CD4-positive, alpha-beta T cell treated with Interleukin-4 for 4 hours (primary cell): Measurements from ENCODE around the gene CCDC120.

Experiments used
- DNase-seq: peaks from one replicate; pipeline ENCODE4 v3.0.0-alpha.2; 2020

CCDC120 gene

GRCh38 chrX:49061916-49062315, 3.1 kb downstream of the CCDC120 start:
- DNase-seq: no peak

- DNase-seq: no peak
Measured at GRCh38 chrX:49063715-49064114, 4.9 kb downstream of the CCDC120 start.

GRCh38 chrX:49064303-49064702, 5.5 kb downstream of the CCDC120 start:
- no peak for DNase-seq

GRCh38 chrX:49064735-49065134, 5.9 kb downstream of the CCDC120 start:
- DNase-seq: no peak

- no peak for DNase-seq
Measured at GRCh38 chrX:49066278-49066677, 7.5 kb downstream of the CCDC120 start.

- DNase-seq: no peak
Measured at GRCh38 chrX:49066690-49067089, 7.9 kb downstream of the CCDC120 start.

DNA sequence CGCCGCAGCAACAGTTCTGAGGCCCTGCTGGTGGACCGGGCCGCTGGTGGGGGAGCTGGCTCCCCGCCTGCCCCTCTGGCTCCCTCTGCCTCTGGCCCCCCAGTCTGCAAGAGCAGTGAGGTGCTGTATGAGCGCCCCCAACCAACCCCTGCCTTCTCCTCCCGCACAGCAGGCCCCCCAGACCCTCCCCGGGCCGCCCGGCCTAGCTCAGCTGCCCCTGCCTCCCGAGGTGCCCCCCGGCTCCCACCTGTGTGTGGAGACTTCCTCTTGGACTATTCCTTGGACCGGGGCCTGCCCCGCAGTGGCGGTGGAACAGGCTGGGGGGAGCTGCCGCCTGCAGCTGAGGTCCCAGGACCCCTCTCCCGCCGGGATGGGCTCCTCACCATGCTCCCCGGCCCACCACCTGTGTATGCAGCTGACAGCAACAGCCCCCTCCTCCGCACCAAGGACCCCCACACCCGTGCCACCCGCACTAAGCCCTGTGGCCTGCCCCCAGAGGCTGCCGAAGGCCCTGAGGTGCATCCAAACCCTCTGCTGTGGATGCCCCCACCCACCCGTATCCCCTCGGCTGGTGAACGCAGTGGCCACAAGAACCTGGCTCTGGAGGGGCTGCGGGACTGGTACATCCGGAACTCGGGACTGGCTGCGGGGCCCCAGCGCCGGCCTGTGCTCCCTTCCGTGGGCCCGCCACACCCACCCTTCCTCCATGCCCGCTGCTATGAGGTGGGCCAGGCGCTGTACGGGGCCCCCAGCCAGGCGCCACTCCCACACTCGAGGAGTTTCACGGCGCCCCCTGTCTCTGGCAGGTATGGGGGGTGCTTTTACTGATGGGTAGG, 8.7 kb downstream of the CCDC120 start:
- DNase-seq: no peak

GRCh38 chrX:49069038-49069437, 10.2 kb downstream of the CCDC120 start:
- no peak for DNase-seq

DNA sequence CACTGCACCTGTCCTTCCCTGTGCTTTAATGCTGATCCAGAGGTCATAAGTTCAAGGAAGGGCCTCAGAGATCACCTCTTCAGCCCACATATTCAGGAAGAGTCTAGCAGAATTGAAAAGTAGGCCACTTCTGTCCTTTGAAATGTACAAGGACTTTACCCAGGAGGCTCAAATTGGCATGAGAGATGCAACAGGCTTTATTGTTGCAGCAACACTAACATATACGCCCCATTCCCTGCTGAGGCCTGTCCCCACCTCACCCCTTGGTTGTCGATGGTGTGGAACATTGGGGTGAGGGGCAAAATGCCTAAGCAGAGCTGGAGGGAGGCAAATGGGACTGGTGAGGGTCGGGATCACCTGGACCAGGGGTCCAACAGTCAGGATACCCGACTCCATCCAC, 12.2 kb downstream of the CCDC120 start:
- DNase-seq: no peak

DNA sequence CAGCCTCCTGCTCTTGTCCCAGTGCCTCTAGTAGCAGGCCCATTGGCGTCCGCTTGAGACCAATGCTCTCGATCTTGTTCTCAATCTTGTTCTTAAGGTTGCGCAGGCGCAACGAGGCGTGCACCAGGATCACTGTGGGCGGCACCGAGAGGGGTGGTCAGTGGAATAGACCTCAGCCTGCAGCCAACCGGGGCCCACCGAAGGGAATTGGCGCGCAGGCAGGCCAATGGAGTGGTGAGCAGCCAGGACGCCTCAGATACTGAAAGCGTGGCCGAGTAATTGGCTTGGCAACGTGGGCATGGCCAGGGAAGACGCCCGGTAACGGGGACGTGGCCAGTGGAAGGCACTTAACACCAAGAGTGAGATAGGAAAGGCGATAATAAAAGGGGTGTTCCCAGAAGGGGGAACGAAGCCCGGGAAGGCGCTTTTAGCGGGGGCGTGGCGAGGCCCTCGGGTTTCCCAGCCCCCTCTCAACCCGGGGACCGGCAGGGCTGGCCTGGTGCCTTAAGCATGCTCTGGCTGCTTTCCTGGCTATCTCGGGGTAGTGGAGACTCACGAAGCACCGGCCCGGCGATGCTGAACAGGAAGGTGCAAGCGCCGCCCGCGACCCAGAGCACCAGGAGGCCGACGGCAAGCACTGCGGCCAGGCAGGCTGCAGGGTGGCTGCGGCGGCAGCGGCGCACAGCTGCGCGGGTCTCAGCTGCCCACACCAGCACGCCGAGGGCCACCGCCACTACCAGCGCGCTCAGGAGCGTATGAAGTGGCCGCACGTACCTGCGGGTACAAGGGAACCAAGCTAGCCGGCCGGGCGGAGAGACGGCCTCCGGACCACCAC, 13.3 kb downstream of the CCDC120 start:
- no peak for DNase-seq

GRCh38 chrX:49072712-49073095, 13.9 kb downstream of the CCDC120 start:
- DNase-seq: no peak

DNA sequence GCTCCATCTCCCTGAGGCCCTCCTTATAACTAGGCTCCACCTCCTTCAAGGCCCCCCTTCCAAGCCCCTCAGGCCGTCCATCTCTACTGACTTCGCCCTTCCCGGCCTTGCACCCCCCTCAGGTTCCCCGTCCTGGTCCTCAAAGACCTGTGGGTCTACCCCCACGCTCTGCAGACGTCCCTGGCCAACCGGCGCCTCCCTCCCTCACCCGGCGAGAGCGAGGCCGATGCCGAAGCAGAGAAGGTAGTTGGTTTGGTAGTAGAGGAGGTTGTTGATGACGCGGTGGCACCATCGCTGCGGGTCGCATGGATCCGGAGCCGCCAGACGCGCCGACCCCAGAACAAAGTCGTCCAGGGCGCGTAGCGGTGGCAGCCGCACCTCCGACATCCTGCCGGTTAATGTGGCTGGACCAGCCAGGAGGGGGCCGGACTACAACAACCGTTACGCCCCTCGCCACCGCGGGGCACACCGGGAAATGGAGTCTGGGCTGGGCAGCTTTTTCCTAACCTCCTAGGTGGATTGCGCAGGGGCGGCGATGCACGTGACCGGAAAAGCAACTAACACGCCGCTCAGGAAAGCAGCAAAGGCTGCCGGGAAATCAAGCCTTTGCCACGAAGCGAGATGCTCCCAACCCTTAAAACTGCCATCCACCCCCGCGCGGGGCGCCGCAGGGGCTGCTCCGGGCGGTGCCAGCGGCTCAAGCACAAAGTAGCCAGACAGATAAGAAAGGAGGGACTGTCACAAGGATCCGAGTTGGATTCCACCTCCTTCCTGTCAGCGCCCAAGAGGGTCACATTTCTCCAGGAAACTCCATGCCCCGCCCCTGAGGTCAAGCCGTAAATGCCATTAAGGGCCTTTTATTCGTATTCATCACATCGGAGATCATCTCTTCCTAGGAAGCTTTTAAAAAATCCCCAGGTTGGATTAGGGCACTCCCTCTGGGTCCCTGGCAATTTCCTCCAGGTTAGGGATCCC, 15.1 kb downstream of the CCDC120 start, which contains the start of gene PRAF2:
Gene PRAF2 (minus strand): TSS at position 402 of the 975 bp plus-strand sequence. CDS start 15 bp downstream, at position 387.
- DNase-seq: peak; percentile 93

- DNase-seq: no peak
Measured at GRCh38 chrX:49075347-49075746, 16.5 kb downstream of the CCDC120 start.

GRCh38 chrX:49077941-49078340, 19.1 kb downstream of the CCDC120 start:
- no peak for DNase-seq

DNA sequence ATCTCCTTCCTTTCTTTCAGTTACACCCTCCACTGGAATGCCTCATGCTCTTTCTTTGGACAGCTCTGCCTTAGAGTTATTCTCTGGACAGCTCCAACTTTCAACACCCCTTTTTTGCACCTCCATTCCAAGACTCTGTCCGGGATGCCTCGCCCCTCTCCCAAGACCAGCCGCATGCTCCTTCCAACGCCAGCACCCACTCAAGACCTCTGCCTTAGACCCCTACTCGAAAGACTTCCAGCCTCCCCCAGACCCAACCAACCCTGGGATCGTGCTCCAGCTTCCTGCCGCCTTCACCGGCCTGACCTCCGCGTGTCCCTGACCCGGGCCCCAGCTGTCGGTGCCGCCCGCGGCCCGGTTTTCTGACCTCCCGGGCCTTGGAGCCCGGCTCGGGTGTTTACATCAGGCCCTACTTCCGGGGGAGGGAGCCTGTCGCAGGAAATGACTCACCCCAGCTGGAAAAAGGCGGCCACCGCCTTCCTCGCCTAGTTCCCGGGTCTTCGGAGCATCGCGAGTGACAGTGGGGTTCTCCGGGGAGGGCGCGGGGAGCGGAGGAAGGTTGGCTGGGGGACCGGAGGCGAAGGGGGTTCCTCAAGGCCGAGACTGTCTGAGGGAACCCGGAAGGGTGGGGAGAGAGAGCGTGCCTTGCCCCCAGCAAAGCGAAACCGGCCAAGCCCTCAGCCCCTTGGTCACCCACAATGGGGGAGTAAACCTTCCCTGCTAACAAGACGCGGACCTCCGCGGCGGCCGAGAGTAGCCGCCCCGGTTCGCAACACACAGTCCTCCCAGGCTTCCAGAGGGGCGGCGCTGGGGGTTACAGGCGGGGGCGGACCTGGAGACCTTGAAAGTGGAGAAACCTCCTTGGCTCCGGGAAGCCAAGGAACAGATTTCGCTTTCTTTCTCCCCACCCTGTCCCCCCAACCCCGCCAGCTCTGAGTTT, 21.0 kb downstream of the CCDC120 start, which contains the start of gene WDR45:
Gene WDR45 (minus strand): TSS at position 399 of the 940 bp plus-strand sequence. CDS start 1,792 bp downstream, outside the sequence.
- DNase-seq: peak; percentile 81

DNA sequence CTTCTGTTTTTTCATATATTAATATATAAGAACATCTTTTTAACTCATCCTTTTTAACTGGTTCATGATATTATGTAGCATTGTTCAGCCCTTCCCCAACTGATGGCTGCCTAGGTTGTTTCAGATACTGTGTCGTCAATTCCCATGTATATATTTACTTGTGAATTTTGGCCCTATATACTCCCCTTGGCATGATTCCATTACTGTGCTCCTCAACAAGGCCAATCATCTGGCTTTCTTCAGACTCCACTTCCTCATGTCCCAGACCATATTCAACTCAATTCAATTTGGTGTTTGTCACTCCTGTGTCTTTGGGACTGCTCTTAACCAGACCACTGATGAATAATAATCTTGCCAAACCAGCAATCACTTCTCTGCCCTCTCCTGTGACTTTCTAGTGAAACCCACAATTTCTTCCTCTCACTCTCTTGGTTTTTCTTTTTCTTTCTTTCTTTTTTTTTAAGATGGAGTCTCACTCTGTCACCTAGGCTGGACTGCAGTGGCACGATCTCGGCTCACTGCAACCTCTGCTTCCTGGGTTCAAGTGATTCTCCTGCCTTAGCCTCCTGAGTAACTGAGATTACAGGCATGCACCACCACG, 23.6 kb downstream of the CCDC120 start:
- DNase-seq: no peak

DNA sequence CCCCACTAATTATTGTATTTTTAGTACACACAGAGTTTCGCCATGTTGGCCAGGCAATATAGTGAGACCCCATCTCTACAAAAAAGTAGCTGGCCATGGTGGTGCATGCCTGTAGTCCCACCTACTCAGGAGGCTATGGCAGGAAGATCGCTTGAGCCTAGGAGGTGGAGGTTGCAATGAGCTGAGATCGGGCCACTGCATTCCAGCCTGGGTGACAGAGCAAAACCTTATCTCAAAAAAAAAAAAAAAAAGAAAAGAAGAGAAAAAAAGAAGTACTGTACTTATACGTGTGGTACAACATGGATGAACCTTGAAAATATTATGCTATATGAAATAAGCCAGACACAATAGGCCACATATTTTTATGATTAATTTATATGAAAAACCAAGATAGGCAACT, 30.8 kb downstream of the CCDC120 start:
- no peak for DNase-seq

DNA sequence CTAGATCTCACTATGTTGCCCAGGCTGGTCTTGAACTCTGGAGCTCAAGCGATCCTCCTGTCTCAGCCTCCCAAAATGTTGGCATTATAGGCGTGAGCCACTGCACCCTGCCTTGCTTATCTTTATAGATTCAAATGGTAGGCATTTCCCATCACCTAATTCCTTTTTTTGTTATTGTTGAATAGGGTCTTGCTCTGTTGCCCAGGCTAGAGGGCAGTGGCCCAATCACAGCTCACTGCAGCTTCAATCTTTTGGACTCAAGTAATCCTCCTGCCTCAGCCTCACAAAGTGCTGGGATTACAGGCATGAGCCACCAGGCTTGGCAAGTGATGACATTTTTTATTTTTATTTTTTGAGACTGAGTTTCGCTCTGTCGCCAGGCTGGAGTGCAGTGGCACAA, 37.6 kb downstream of the CCDC120 start:
- DNase-seq: no peak

DNA sequence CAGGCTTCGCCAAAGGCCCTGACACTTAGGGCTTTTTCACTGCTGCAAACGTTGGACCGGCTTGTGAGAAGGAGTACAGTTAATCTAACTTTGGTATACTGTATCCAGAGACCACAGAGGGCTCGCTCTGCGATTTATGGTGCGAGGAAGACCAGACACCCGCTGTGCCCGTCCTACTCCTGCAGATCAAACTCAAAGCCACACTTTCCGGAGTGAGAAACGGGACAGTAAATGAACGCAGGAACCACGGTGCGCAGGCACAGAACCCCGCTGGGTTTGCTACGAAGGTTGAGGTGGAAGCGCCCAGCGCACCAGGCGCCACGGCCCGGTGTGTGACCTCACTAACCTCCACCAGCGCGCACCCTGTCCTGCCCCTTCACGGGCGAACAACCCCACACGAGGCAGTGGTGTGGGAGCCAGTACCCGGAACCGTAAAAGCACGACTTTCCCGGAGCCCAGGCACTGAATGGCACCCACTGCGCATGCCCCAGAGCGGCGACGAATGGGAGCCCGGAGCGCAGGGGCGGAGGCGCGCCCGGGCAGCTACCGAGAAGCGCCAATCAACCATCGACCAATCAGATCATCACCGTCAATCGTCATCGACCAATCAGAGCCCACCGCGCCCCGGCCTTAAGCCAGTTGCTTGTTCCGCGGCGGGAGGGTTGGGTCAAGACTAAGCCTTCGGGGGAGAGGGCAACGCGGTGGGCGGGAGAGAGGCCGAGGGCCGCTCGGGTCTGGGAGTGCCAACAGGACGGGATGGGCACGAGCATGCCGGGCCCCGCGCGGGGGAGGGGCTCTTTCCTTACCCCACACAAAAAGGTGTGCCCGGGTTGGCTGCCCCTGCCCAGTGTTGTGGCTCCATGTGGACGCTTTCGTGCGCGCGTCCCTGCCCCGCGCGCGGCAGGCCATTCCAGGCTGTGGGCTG, 42.2 kb downstream of the CCDC120 start:
- DNase-seq: peak; percentile 91

DNA sequence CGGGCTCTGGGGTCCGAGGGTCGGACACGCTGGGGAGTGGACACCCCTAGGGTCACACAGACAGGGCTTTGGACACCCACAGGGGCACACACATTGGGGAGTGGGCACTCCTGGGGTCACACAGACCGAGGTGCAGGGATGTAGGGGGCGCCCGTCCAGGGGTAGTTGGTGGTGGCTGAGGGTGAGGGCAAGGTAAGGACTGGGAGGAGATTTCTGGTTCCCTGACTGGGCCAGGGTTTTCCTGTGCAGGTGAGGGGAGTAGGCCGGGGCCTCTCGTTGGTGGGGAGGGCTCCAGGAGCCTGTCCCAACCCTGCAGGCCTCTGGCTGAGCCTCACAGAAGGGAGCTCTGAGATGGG, 42.8 kb downstream of the CCDC120 start:
- no peak for DNase-seq
